ENCODE data around the gene BAG3. TPM values are rescaled to one million over a fixed set of nuclear protein-coding genes. Genes with fewer than 3 reads are reported as not detected.
"Not testable (repeated sequence)": the region's sequence is repeated elsewhere in the genome, so short reads cannot be mapped to it uniquely, and the experiment has no call there.

The BAG3 gene
- 10 to 100 TPM; 14.5 to 15.0 TPM for total RNA-seq

- DNase-seq (peak; percentile 85), ATAC-seq (ENCODE audit: low read depth) (peak; percentile 69)
- POLR2A ChIA-PET: interaction anchor here (0.6 to 4.7 kb wide), 19 partner anchors 8 to 896 kb away, joined by 3 to 21 read pairs (median 3); partner anchors contain the start of genes CACUL1, DENND10, GRK5 and INPP5F
- Mint-ChIP-seq H3K27me3 (peaks cover 2% of the 10 kb centered on the region), H3K36me3 (no peaks in the 10 kb centered on the region), H3K4me3 (peak within 1 kb of the TSS; percentile 98), H3K27ac (peak within 1 kb of the TSS; percentile 99), H3K9me3 (no peaks in the 10 kb centered on the region), H3K4me1 (peaks cover 41% of the 10 kb centered on the region)
Measured at GRCh38 chr10:119650692-119651513, at the start of gene BAG3. BAG3 (plus strand) TSS chr10:119651380; CDS start chr10:119651676, 296 bp downstream.

- H3K4me3 Mint-ChIP-seq: no peak overlapping the region
- POLR2A ChIA-PET: interaction anchor here (0.6 to 1.8 kb wide), 2 partner anchors 20 to 59 kb away, joined by 3 to 4 read pairs; partner anchors contain the start of gene RGS10
Measured at GRCh38 chr10:119602241-119603095, 48.7 kb upstream of the BAG3 start.

GRCh38 chr10:119604468-119604867, 46.7 kb upstream of the BAG3 start:
- peaks cover 3% of the 10 kb centered on the region for H3K27me3 Mint-ChIP-seq
- peaks cover 4% of the 10 kb centered on the region for H3K4me1 Mint-ChIP-seq
- no peak overlapping the region for H3K27ac Mint-ChIP-seq
- no peak for ATAC-seq (ENCODE audit: low read depth)
- POLR2A ChIA-PET: no interaction called here
- no peak overlapping the region for H3K4me3 Mint-ChIP-seq
- no peak for DNase-seq
- no peaks in the 10 kb centered on the region for H3K9me3 Mint-ChIP-seq
- no peaks in the 10 kb centered on the region for H3K36me3 Mint-ChIP-seq

More at GRCh38 chr10:119602241-119603095, 48.7 kb upstream of the BAG3 start:
- Mint-ChIP-seq H3K27me3 (no peaks in the 10 kb centered on the region), H3K4me1 (peaks cover 7% of the 10 kb centered on the region), H3K27ac (no peak overlapping the region), H3K36me3 (no peaks in the 10 kb centered on the region), H3K9me3 (no peaks in the 10 kb centered on the region)
- ATAC-seq (ENCODE audit: low read depth) (peak; percentile 90), DNase-seq (peak; percentile 40)

GRCh38 chr10:119608316-119609155, 42.6 kb upstream of the BAG3 start:
- peaks cover 3% of the 10 kb centered on the region for H3K36me3 Mint-ChIP-seq
- H3K27ac Mint-ChIP-seq: no peak overlapping the region
- peaks cover 2% of the 10 kb centered on the region for H3K4me1 Mint-ChIP-seq
- H3K4me3 Mint-ChIP-seq: no peak overlapping the region
- ATAC-seq (ENCODE audit: low read depth): no peak
- DNase-seq: no peak
- peaks cover 3% of the 10 kb centered on the region for H3K9me3 Mint-ChIP-seq
- POLR2A ChIA-PET: interaction anchor here (0.8 kb wide), 1 partner anchor 27 kb away, joined by 3 read pairs; no protein-coding TSS in a partner anchor
- H3K27me3 Mint-ChIP-seq: peaks cover 9% of the 10 kb centered on the region

- no peak for DNase-seq
- H3K4me3 Mint-ChIP-seq: no peak overlapping the region
- POLR2A ChIA-PET: no interaction called here
- peaks cover 2% of the 10 kb centered on the region for H3K4me1 Mint-ChIP-seq
- H3K27ac Mint-ChIP-seq: no peak overlapping the region
- H3K9me3 Mint-ChIP-seq: peaks cover 3% of the 10 kb centered on the region
- peaks cover 3% of the 10 kb centered on the region for H3K36me3 Mint-ChIP-seq
- ATAC-seq (ENCODE audit: low read depth): no peak
- peaks cover 9% of the 10 kb centered on the region for H3K27me3 Mint-ChIP-seq
Measured at GRCh38 chr10:119609516-119609915, 41.7 kb upstream of the BAG3 start.

GRCh38 chr10:119611433-119611832, 39.7 kb upstream of the BAG3 start:
- peaks cover 3% of the 10 kb centered on the region for H3K36me3 Mint-ChIP-seq
- peaks cover 3% of the 10 kb centered on the region for H3K9me3 Mint-ChIP-seq
- POLR2A ChIA-PET: no interaction called here
- H3K4me1 Mint-ChIP-seq: peaks cover 2% of the 10 kb centered on the region
- DNase-seq: no peak
- no peak for ATAC-seq (ENCODE audit: low read depth)
- H3K27ac Mint-ChIP-seq: no peak overlapping the region
- H3K27me3 Mint-ChIP-seq: peaks cover 9% of the 10 kb centered on the region
- no peak overlapping the region for H3K4me3 Mint-ChIP-seq

GRCh38 chr10:119613741-119614140, 37.4 kb upstream of the BAG3 start:
- Mint-ChIP-seq H3K9me3 (peaks cover 3% of the 10 kb centered on the region), H3K27me3 (peaks cover 9% of the 10 kb centered on the region), H3K36me3 (peaks cover 3% of the 10 kb centered on the region), H3K4me1 (no peaks in the 10 kb centered on the region), H3K4me3 (no peak overlapping the region), H3K27ac (no peak overlapping the region)
- POLR2A ChIA-PET: no interaction called here
- DNase-seq (no peak), ATAC-seq (ENCODE audit: low read depth) (no peak)

GRCh38 chr10:119614686-119615085, 36.5 kb upstream of the BAG3 start:
- ATAC-seq (ENCODE audit: low read depth) (no peak), DNase-seq (no peak)
- Mint-ChIP-seq H3K36me3 (peaks cover 3% of the 10 kb centered on the region), H3K9me3 (peaks cover 3% of the 10 kb centered on the region), H3K27me3 (peaks cover 6% of the 10 kb centered on the region), H3K27ac (no peak overlapping the region), H3K4me1 (no peaks in the 10 kb centered on the region), H3K4me3 (no peak overlapping the region)
- POLR2A ChIA-PET: interaction anchor here (0.6 kb wide), 1 partner anchor 19 kb away, joined by 4 read pairs; no protein-coding TSS in a partner anchor

GRCh38 chr10:119616882-119617570, 34.2 kb upstream of the BAG3 start:
- POLR2A ChIA-PET: no interaction called here

GRCh38 chr10:119619215-119619614, 32.0 kb upstream of the BAG3 start:
- Mint-ChIP-seq H3K27ac (no peak overlapping the region), H3K4me3 (no peak overlapping the region), H3K4me1 (peaks cover 6% of the 10 kb centered on the region), H3K36me3 (no peaks in the 10 kb centered on the region), H3K9me3 (no peaks in the 10 kb centered on the region), H3K27me3 (peaks cover 2% of the 10 kb centered on the region)
- DNase-seq: no peak
- ATAC-seq (ENCODE audit: low read depth): no peak
- POLR2A ChIA-PET: interaction anchor here (0.6 kb wide), 1 partner anchor 14 kb away, joined by 3 read pairs; no protein-coding TSS in a partner anchor

More at GRCh38 chr10:119616882-119617570, 34.2 kb upstream of the BAG3 start:
- DNase-seq (no peak), ATAC-seq (ENCODE audit: low read depth) (no peak)
- Mint-ChIP-seq H3K27me3 (peaks cover 1% of the 10 kb centered on the region), H3K36me3 (no peaks in the 10 kb centered on the region), H3K27ac (no peak overlapping the region), H3K9me3 (no peaks in the 10 kb centered on the region), H3K4me3 (no peak overlapping the region), H3K4me1 (peaks cover 6% of the 10 kb centered on the region)

- ATAC-seq (ENCODE audit: low read depth); H3K27ac Mint-ChIP-seq; H3K4me3 Mint-ChIP-seq; H3K27me3 Mint-ChIP-seq; DNase-seq; H3K9me3 Mint-ChIP-seq; H3K4me1 Mint-ChIP-seq; H3K36me3 Mint-ChIP-seq: not testable (repeated sequence)
- POLR2A ChIA-PET: interaction anchor here (0.6 kb wide), 1 partner anchor 14 kb away, joined by 3 read pairs; no protein-coding TSS in a partner anchor
Measured at GRCh38 chr10:119619811-119620210, 31.4 kb upstream of the BAG3 start.
